Gastrocnemius medialis (tissue), 4 donors: ENCODE results near the gene PEX13. TPM values are rescaled to one million over a fixed set of nuclear protein-coding genes. Genes with fewer than 3 reads are reported as not detected.
"Not testable (repeated sequence)": the region's sequence is repeated elsewhere in the genome, so short reads cannot be mapped to it uniquely, and the experiment has no call there.

Experiments used
- ATAC-seq, 2 donors: fragments of 150-250 bp; one replicate each; pipeline ENCODE4 v1.9.1; 2016
- DNase-seq, 2 donors: peaks; one replicate each; pipeline ENCODE4 v3.0.0-alpha.2; 2019
- H3K27ac ChIP-seq, 4 donors: fragments of 200-600 bp; sonication (generic); 1 replicate in 1 of 4; 2 replicates in 3 of 4; pipeline ENCODE4 v1.5.1; 2016 to 2018; ENCODE audit warnings: mild to moderate bottlenecking in 2 of 4, moderate library complexity in 1 of 4
- H3K27me3 ChIP-seq, 3 donors: fragments of 200-600 bp; sonication (generic) in 2 of 3; 1 replicate in 1 of 3; 2 replicates in 2 of 3; pipeline versions ENCODE4 v1.5.1 to v1.6.0; 2016 to 2019; ENCODE audit warnings: mild to moderate bottlenecking in 1 of 3, moderate library complexity in 1 of 3
- H3K36me3 ChIP-seq, 2 donors: fragments of 200-600 bp; sonication (generic) in 1 of 2; one replicate each; pipeline ENCODE4 v1.5.1; 2017 to 2018
- H3K4me1 ChIP-seq, 2 donors: fragments of 200-600 bp; sonication (generic) in 1 of 2; one replicate each; pipeline ENCODE4 v1.5.1; 2016 to 2017; ENCODE audit warnings: mild to moderate bottlenecking in 2 of 2
- H3K4me3 ChIP-seq, 4 donors: fragments of 200-600 bp; sonication (generic) in 3 of 4; 1 replicate in 1 of 4; 2 replicates in 3 of 4; pipeline ENCODE4 v1.5.1; 2016 to 2019; ENCODE audit warnings: mild to moderate bottlenecking in 2 of 4
- H3K9me3 ChIP-seq, 3 donors: fragments of 200-600 bp; sonication (generic) in 2 of 3; 1 replicate in 1 of 3; 2 replicates in 2 of 3; pipeline ENCODE4 v1.5.1; 2016 to 2019
- POLR2A ChIP-seq, 2 donors: fragments of 450-650 bp; IDR thresholded peaks; one replicate each; pipeline ENCODE4 v1.6.1; 2017; ENCODE audit warnings: antibody characterized with exemption in 2 of 2, mild to moderate bottlenecking in 2 of 2, moderate library complexity in 2 of 2
- in situ Hi-C, 4 donors: fragments of 200-750 bp; cut with MboI; loops; one replicate each; pipeline versions ENCODE4 v1.15.0 to v1.8.0; 2017; ENCODE audit warnings: low sequenced_read_pairs in 4 of 4
- intact Hi-C: fragments of 100-400 bp; cut with DNase I; formaldehyde crosslinking; loops from one replicate; pipeline ENCODE4 v1.15.1; 2023; ENCODE audit warnings: low total_unique reads
- total RNA-seq, 4 donors: library from RNA; depleted of rRNA; stranded (reverse); fragments of >200 nt; gene quantifications; one replicate each; pipeline versions ENCODE4 v1.1.0 to v1.2.3, GENCODE V29; 2016
- TF ChIP-seq, protein P1 (sequence below), 5 experiments: fragments of 450-650 bp in 3 of 5; fragments of 200-600 bp in 2 of 5; sonication (generic) in 2 of 5; IDR thresholded peaks in 4 of 5; conservative IDR thresholded peaks in 1 of 5; 1 replicate in 4 of 5; 2 replicates in 1 of 5; pipeline ENCODE4 v1.5.1; 2016 to 2019; ENCODE audit warnings: antibody characterized with exemption in 5 of 5, mild to moderate bottlenecking in 3 of 5, moderate library complexity in 3 of 5

PEX13 gene
- total RNA-seq, 4 donors from 2014 or later, result 19.3 to 53.9 (median 35.4) TPM

DNA sequence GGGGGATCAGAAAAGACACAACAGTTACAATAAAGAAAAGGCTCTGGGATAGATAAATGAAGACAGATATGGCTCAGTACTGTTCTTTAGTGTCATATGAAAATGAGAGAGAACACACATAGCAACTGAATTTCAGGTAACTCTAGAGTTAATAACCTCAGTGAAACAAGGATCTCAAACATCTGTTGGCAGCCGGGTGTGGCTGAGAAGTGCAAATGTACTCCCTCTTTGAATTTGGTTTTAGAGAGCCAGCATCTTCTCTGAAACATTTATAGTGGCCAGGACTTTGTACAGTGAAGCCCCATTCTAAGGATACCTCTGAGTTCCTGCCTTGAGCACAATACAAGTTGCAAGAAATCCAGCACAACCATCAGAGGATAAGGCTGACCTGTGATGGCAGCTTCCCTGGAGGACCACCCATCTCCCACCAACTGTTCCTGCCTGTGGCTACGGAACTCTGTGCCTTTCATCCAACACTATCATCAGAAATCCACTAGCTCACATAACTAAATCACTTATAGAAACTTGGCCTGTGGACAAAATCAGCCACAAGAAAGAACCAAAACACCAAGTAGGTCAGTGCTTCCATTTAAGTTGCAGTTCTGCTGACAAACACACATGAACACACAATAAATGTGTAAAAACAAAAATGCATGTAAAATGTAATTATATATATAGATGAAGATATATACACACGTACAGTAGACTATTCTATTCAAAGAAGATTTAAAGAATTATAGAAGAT lies 37.3 kb upstream of the PEX13 start:
- DNase-seq (no peak), ATAC-seq (no peak)
- in situ Hi-C loops, result no loop called here
- Histone ChIP-seq H3K4me3 (no peak overlapping the region), H3K9me3 (no peaks in the 10 kb centered on the region), H3K4me1 (no peaks in the 10 kb centered on the region), H3K27ac (no peak overlapping the region), H3K27me3 (no peaks in the 10 kb centered on the region), H3K36me3 (no peaks in the 10 kb centered on the region)
- intact Hi-C loops, result no loop called here
- TF ChIP-seq, protein P1, sequence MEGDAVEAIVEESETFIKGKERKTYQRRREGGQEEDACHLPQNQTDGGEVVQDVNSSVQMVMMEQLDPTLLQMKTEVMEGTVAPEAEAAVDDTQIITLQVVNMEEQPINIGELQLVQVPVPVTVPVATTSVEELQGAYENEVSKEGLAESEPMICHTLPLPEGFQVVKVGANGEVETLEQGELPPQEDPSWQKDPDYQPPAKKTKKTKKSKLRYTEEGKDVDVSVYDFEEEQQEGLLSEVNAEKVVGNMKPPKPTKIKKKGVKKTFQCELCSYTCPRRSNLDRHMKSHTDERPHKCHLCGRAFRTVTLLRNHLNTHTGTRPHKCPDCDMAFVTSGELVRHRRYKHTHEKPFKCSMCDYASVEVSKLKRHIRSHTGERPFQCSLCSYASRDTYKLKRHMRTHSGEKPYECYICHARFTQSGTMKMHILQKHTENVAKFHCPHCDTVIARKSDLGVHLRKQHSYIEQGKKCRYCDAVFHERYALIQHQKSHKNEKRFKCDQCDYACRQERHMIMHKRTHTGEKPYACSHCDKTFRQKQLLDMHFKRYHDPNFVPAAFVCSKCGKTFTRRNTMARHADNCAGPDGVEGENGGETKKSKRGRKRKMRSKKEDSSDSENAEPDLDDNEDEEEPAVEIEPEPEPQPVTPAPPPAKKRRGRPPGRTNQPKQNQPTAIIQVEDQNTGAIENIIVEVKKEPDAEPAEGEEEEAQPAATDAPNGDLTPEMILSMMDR (IDR thresholded peaks at IDR 0.05 in 4 of 5, conservative IDR thresholded peaks at IDR 0.05 in 1 of 5), result no peak
- TF ChIP-seq POLR2A (IDR thresholded peaks at IDR 0.05), result no peak

DNA sequence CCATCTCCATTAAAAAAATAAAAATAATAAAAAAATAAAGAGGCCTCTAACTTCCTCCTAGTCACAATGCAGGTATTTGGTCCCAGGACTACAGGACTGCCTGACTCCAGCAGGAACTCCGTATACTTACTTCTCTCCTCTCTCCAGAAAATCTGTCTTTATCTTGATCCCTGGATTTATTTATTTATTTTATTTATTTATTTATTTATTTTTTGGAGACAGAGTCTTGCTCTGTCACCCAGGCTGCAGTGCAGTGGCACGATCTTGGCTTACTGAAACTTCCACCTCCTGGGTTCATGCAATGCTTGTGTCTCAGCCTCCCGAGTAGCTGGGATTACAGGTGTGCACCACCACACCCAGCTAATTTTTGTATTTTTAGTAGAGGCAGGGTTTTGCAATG lies 35.5 kb upstream of the PEX13 start:
- in situ Hi-C loops, H3K27ac ChIP-seq, H3K36me3 ChIP-seq, DNase-seq, H3K9me3 ChIP-seq, H3K4me3 ChIP-seq, ATAC-seq, H3K4me1 ChIP-seq, H3K27me3 ChIP-seq, intact Hi-C loops: not testable (repeated sequence)

DNA sequence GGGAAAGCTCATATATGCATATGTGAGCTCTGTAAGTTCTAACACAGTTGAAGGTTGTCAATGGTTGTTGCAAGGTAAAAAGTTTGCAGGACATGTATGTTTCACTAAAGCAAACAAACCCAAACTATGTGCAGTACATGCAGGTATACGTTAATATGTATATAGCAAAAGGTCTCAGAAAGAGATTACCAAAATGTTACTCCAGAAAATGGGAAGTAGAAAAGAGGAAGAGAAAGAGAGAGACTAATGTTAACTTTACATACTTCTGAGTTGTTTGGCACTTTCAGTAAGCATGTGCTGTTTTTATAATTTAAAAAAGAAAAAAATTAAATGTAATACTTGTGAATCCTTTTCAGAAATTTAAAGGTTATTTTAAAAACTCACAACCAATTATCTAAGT lies 32.8 kb upstream of the PEX13 start:
- H3K4me3 ChIP-seq, result no peak overlapping the region
- no peaks in the 10 kb centered on the region for H3K36me3 ChIP-seq
- in situ Hi-C loops, result no loop called here
- H3K27ac ChIP-seq, result no peak overlapping the region
- intact Hi-C loops, result no loop called here
- TF ChIP-seq, protein P1 (IDR thresholded peaks at IDR 0.05 in 4 of 5, conservative IDR thresholded peaks at IDR 0.05 in 1 of 5), result no peak
- no peaks in the 10 kb centered on the region for H3K27me3 ChIP-seq
- no peak for ATAC-seq
- no peak for DNase-seq
- no peaks in the 10 kb centered on the region for H3K4me1 ChIP-seq
- H3K9me3 ChIP-seq, result no peaks in the 10 kb centered on the region

DNA sequence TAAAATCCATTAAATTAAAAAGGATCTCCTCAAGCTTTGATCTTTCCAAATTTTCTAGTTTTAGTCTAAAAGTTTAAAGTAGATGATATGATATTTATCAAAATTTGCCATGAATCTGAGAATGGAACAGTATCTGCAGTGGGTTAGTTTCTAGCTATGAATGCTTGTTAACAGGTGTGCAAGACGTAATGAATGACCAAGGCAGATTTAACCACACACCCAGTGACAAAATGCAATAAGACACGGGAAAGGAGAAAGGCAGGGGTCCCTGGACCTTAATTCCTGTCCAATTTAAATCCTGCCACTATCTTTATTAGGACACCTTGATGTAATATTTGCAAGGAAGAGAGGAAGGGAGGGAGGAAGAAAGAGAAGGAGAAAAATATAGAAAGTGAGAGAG lies 30.5 kb upstream of the PEX13 start:
- intact Hi-C loops, result no loop called here
- DNase-seq (no peak), ATAC-seq (no peak)
- Histone ChIP-seq H3K36me3 (no peaks in the 10 kb centered on the region), H3K4me1 (no peaks in the 10 kb centered on the region), H3K9me3 (peaks cover 0 to 8% (median 0%) of the 10 kb centered on the region in 3 donors), H3K27me3 (no peaks in the 10 kb centered on the region), H3K4me3 (no peak overlapping the region), H3K27ac (no peak overlapping the region)
- in situ Hi-C loops, result no loop called here
- TF ChIP-seq POLR2A (IDR thresholded peaks at IDR 0.05), result no peak
- TF ChIP-seq, protein P1 (IDR thresholded peaks at IDR 0.05 in 4 of 5, conservative IDR thresholded peaks at IDR 0.05 in 1 of 5), result no peak

DNA sequence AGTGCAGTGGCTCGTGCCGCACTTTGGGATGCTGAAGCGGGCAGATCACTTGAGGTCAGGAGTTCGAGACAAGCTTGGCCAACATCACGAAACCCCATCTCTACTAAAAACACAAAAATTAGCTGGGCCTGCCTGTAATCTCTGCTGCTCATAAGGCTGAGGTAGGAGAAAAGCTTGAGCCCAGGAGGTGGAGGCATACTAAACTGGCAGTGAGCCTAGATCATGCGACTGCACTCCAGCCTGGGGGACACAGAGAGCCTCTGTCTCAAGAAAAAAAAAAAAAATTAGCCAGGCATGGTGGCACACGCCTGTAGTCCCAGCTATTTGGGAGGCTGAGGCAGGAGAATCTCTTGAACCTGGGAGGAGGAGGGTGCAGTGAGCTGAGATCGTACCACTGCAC lies 29.9 kb upstream of the PEX13 start:
- H3K27me3 ChIP-seq, DNase-seq, ATAC-seq, H3K27ac ChIP-seq, H3K36me3 ChIP-seq, in situ Hi-C loops, intact Hi-C loops, H3K4me1 ChIP-seq, H3K4me3 ChIP-seq: not testable (repeated sequence)
- peaks cover 0 to 12% (median 0%) of the 10 kb centered on the region in 3 donors for H3K9me3 ChIP-seq

DNA sequence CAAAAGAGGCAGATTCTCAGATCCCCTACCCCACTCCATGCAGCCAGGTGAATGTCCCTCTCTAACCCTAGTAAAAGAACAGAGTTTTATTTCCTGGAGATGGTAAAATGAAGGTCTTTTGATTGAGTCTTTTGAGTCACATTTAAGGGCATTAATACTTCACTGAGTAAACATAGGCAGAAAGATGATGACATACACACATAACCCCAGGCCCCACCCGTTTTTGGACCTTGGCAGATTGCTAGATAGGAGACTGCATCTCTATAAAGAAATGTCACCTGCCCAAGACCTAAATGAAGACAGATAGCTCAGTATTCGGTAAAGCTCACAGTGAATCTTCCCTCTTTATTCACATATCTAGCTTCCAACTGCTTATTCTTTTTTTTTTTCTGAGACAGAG lies 28.3 kb upstream of the PEX13 start:
- no peak for TF ChIP-seq POLR2A (IDR thresholded peaks at IDR 0.05)
- TF ChIP-seq, protein P1 (IDR thresholded peaks at IDR 0.05 in 4 of 5, conservative IDR thresholded peaks at IDR 0.05 in 1 of 5), result no peak
- no peak overlapping the region for H3K4me3 ChIP-seq
- H3K27ac ChIP-seq, result no peak overlapping the region
- H3K9me3 ChIP-seq, result peaks cover 0 to 12% (median 0%) of the 10 kb centered on the region in 3 donors
- H3K4me1 ChIP-seq, result no peaks in the 10 kb centered on the region
- in situ Hi-C loops (no loop called here), intact Hi-C loops (no loop called here)
- no peaks in the 10 kb centered on the region for H3K36me3 ChIP-seq
- H3K27me3 ChIP-seq, result no peaks in the 10 kb centered on the region
- DNase-seq (no peak), ATAC-seq (no peak)
